Head of caudate nucleus (tissue), 42 donors: ENCODE data around the gene RPLP1.

Source experiments
- DNase-seq, 42 donors: peaks; one replicate each; pipeline versions ENCODE4 v3.0.0 to v3.0.0-alpha.2; 2020 to 2021; ENCODE audit warnings: mixed read lengths in 7 of 42
- intact Hi-C: fragments of 100-400 bp; cut with DNase I; formaldehyde crosslinking; loops from one replicate; pipeline ENCODE4 v1.15.0; 2022

RPLP1 gene

DNA sequence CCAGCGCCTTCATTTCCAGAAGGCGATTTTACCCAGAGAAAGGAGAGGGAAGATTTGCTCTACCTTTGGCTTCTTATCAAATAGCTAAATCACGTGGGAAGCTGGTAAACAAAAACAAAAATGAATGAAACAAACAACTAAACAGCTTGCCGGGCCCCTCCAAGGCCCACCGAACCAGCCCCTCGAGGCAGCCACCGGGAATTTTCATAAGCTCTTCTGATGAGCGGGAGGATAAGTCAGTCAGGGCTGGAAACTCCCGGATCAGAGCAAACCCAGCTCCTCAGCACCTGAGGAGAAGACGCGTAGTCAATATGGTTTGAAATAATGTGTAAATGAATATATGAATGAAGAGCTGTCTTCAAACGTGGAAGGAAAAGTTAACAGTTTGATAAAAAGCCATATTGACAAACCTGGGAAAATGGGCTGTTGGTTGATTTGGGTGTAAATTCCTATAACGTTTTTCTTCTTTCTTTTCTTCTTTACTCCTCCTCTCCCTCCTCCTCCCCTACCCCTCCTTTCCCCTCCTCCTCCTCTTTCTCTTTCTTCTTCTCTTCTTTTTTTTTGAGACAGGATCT, 10.7 kb downstream of the RPLP1 start:
- DNase-seq = peak in 16 of 42 donors; percentile 16 to 60 (median 30)
- intact Hi-C loops = no loop called here

DNA sequence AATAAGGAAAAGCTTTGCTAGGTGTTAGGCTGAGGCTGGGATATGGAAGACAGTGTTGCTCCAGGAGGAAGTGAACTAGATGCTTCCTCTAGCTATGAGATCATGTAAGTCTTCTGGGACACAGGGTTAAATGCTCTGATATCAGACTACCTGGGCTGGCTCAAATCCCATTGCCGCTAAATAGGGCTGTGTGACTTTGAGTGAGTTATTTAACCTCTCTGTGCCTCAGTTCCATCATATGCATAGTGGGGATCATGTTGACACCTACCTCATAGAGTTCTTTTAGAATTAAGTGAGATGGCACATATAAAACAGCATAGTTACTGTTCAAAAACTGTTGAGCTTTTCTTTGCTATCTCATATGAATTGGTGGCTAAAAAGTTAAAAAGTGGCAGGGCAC, 12.6 kb downstream of the RPLP1 start:
- DNase-seq = no peak
- intact Hi-C loops = no loop called here

- no peak for DNase-seq
- intact Hi-C loops = no loop called here
Measured at GRCh38 chr15:69466733-69467132, 14.1 kb downstream of the RPLP1 start.

DNA sequence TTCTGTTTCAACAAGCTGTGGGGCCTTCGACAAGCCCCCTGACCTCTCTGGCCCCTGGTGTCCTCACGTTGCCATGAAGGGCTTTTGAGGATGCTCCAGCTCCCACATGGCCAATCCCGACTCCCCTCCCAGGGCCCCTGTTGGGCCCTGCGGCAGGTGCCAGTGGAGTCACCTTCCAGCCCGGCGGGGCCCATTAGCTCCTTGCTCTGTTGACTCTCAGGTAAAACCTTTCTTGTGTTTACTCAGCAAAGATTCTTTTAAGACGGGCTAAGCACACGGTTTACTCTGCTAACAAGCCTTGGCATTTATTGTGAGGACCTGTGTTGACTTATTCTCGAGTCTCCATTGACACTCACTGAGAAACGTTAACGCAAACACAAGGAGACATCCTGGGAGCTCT, 15.0 kb downstream of the RPLP1 start:
- DNase-seq = peak in 2 of 42 donors; percentile 14 to 23

DNA sequence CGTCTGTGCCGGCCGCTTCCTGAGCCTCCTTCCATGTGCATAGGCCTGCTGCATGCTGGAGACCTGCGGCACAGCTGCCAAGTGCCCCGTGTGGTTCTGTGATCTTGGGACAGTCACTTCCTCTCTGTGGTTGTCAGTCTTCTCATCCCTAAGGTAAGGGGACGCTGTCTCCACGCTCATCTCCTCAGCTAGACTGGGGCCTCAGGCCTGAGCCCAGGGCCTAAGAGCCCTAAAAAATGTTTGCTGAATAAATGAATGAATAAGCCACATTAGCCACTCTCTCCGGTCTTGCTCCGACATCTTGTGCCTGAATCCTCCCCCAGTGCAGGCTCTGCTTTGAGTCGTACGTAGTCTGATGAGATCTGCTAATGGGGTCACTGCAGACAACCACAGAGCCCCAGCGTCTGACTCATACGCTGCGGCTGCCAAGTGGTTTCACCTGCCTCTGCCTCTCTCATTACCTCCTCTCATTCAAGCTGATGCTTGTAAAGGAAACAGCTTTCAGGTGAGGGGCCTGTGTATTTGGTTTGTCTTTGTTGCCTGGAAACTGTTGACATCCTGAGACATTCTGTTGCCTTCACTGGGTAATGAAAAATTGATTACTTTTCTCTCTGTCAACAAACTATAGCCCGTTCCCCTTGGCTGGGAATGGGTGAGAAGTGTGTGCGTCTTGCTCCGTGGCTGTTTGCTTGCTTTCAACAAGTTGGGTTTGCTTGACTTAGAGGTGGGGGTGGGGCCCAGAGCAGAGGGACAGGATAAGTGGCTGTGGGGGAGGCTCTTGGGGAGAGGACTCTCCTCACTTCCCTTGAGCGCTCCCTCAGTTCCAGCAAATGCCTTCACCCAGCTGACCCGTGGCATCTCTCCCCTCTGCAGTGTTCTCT, 15.9 kb downstream of the RPLP1 start:
- DNase-seq = peak in 12 of 42 donors; percentile 19 to 50 (median 39)
- intact Hi-C loops = no loop called here

More for the DNA sequence above, 15.0 kb downstream of the RPLP1 start:
- intact Hi-C loops = no loop called here

DNA sequence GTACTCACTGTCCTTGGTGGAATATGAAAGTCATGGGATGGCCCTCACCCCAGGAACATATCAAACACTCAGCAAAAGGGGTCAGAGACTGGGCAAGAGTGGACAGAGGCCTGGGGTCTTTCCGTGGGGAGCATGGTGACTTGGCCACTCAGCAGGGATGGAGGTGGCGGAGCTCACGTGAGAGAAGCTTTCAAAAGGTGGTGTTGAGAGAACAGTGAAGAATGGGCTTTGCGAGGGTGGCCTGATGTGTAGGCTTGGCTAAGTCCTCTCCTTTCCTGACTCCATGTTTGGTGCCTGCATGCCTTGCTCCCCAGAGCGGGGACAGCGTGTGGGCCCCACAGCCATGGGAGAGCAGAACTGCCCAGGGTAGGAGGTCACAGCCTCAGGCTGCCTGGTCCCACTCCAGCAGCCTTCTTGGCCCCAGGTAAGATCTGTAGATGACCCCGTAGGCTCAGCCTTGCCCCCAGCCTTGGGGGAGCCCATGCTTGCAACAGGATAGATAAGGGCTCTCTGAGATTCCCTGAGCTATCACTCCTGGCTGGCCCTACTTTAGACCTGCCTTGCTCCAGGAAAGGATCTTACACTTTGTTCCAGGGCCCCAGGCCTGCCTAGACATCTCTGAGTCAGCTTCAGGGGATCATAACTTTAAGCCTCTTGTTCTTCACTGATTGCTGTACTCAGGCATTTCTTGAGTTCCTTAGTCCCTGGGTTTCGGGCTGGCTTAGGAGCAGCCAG, 17.0 kb downstream of the RPLP1 start:
- peak in 5 of 42 donors; percentile 6 to 28 (median 13) for DNase-seq
- intact Hi-C loops = no loop called here

DNA sequence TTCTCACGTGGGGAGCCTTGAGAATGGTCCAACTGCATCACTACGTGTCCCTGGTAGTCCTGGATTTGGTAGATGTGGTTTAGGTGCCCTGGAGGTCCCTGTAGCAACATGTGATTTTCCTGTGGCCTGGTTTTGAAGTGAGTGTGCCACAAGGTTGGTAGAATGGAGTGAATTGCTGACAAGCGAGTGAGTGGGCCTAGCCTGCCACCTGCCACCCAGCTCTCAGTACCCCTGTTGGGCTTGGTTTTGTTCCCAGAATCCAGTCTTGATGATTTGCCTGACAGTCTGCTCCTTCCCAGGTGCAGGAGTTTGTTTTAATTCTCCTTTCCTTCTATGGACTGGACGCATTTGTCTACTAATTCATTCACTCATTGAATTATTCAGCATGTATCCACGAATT, 19.4 kb downstream of the RPLP1 start:
- DNase-seq = peak in 2 of 42 donors; percentile 3 to 9
- intact Hi-C loops = no loop called here

GRCh38 chr15:69472562-69472961, 19.9 kb downstream of the RPLP1 start:
- peak in 2 of 42 donors; percentile 11 to 36 for DNase-seq
- intact Hi-C loops = no loop called here

- intact Hi-C loops = no loop called here
Measured at GRCh38 chr15:69474291-69474690, 21.7 kb downstream of the RPLP1 start.

GRCh38 chr15:69474846-69475455, 22.3 kb downstream of the RPLP1 start:
- DNase-seq = peak in 3 of 42 donors; percentile 4 to 34 (median 18)
- intact Hi-C loops = loop anchor here (5.0 kb wide), 1 partner anchor 1012 kb away; no protein-coding TSS in a partner anchor

More at GRCh38 chr15:69474291-69474690, 21.7 kb downstream of the RPLP1 start:
- peak in 1 of 42 donors; percentile 7 for DNase-seq

- peak; percentile 52 to 93 (median 84) for DNase-seq
- intact Hi-C loops = loop anchor here (5.0 kb wide), 1 partner anchor 1011 kb away; no protein-coding TSS in a partner anchor
Measured at GRCh38 chr15:69475769-69476358, 23.2 kb downstream of the RPLP1 start.

GRCh38 chr15:69476704-69477473, 24.3 kb downstream of the RPLP1 start:
- peak in 3 of 42 donors; percentile 7 to 31 (median 18) for DNase-seq
- intact Hi-C loops = loop anchor here (5.0 kb wide), 1 partner anchor 1010 kb away; no protein-coding TSS in a partner anchor

- DNase-seq = peak in 40 of 42 donors; percentile 14 to 80 (median 58)
- intact Hi-C loops = loop anchor here (5.0 kb wide), 1 partner anchor 1009 kb away; no protein-coding TSS in a partner anchor
Measured at GRCh38 chr15:69478259-69478781, 25.7 kb downstream of the RPLP1 start.

- intact Hi-C loops = loop anchor here (5.0 kb wide), 1 partner anchor 1008 kb away; no protein-coding TSS in a partner anchor
Measured at GRCh38 chr15:69479081-69479480, 26.5 kb downstream of the RPLP1 start.

DNA sequence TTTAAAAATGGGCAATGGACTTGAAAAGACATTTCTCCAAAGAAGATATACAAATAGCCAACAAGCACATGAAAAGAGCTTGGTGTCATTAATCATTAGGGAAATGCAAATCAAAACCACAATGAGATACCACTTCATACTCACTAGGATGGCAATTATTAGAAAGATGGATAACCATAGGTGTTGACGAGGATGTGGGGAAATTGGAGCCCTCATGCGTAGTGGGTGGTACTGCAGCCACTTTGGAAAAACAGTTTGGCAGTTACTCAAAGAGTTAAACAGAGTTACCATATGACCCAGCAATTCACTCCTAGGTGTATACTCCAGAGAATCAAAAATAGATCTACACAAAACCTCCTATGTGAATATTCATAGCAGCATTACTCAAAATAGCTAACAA, 27.4 kb downstream of the RPLP1 start:
- intact Hi-C loops = loop anchor here (5.0 kb wide), 1 partner anchor 1007 kb away; no protein-coding TSS in a partner anchor
- no peak for DNase-seq

More at GRCh38 chr15:69479081-69479480, 26.5 kb downstream of the RPLP1 start:
- peak in 1 of 42 donors; percentile 20 for DNase-seq

DNA sequence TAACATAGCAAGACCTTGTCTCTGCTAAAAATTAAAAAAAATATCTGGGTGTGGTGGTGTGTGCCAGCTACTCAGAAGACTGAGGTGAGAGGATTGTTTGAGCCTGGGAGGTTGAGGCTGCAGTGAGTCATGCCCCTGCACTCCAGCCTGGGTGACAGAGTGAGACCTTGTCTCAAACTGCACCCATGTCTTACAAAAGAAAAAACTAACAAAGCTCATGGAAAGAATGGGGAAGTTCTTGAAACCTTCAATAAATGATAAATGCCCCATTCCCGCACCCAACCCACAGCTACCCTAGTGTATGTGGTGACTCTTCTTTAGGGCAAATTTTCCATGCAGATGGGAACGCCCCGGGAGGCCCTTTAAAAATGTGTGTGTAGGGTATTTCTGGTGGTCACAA, 28.3 kb downstream of the RPLP1 start:
- intact Hi-C loops = no loop called here
- peak in 1 of 42 donors; percentile 6 for DNase-seq

GRCh38 chr15:69482686-69483256, 30.2 kb downstream of the RPLP1 start:
- DNase-seq = no peak
- intact Hi-C loops = no loop called here
